Osteocyte (in vitro differentiated cells): ENCODE measurements around the gene AP2B1. TPM values are rescaled to one million over a fixed set of nuclear protein-coding genes. Genes with fewer than 3 reads are reported as not detected.

Source experiments
- DNase-seq: peaks from one replicate; pipeline ENCODE4 v3.0.0; 2021; ENCODE audit warnings: mixed read lengths; ENCODE audit not compliant: unreplicated experiment; ENCODE audit errors: extremely low spot score
- H3K27ac Mint-ChIP-seq: one replicate; pipeline ENCODE4 v1.8.0; 2021; ENCODE audit warnings: mild to moderate bottlenecking, mixed read lengths; ENCODE audit not compliant: unreplicated experiment
- H3K27me3 Mint-ChIP-seq: one replicate; pipeline ENCODE4 v1.8.0; 2021; ENCODE audit warnings: mixed read lengths; ENCODE audit not compliant: unreplicated experiment
- H3K36me3 Mint-ChIP-seq: one replicate; pipeline ENCODE4 v1.8.0; 2021; ENCODE audit warnings: mixed read lengths; ENCODE audit not compliant: unreplicated experiment
- H3K4me1 Mint-ChIP-seq: one replicate; pipeline ENCODE4 v1.8.0; 2021; ENCODE audit warnings: mixed read lengths; ENCODE audit not compliant: unreplicated experiment
- H3K4me3 Mint-ChIP-seq: one replicate; pipeline ENCODE4 v1.8.0; 2021; ENCODE audit warnings: mild to moderate bottlenecking, moderate library complexity, mixed read lengths; ENCODE audit not compliant: unreplicated experiment
- H3K9me3 Mint-ChIP-seq: one replicate; pipeline ENCODE4 v1.8.0; 2021; ENCODE audit warnings: mixed read lengths; ENCODE audit not compliant: unreplicated experiment
- CTCF ChIP-seq: fragments of 200-600 bp; sonication (generic); IDR thresholded peaks from 2 replicates; pipeline ENCODE4 v1.5.0; 2021; ENCODE audit warnings: antibody characterized with exemption, mild to moderate bottlenecking, moderate library complexity
- total RNA-seq: library from RNA; stranded (reverse); gene quantifications from 2 replicates; pipeline ENCODE4 v1.2.1, GENCODE V29; 2021

The AP2B1 gene
- total RNA-seq, 1 donor from 2014 or later, result 201 TPM

GRCh38 chr17:35765756-35766488 is 178.8 kb downstream of the AP2B1 start:
- no peaks in the 10 kb centered on the region for H3K36me3 Mint-ChIP-seq
- H3K9me3 Mint-ChIP-seq, result no peaks in the 10 kb centered on the region
- no peak overlapping the region for H3K4me3 Mint-ChIP-seq
- peaks cover 20% of the 10 kb centered on the region for H3K4me1 Mint-ChIP-seq
- H3K27ac Mint-ChIP-seq, result no peak overlapping the region
- TF ChIP-seq CTCF, result no peak
- H3K27me3 Mint-ChIP-seq, result no peaks in the 10 kb centered on the region
- DNase-seq, result no peak

GRCh38 chr17:35766489-35766877 is 179.4 kb downstream of the AP2B1 start:
- Mint-ChIP-seq H3K4me3 (no peak overlapping the region), H3K9me3 (no peaks in the 10 kb centered on the region), H3K27ac (no peak overlapping the region), H3K36me3 (no peaks in the 10 kb centered on the region), H3K4me1 (peaks cover 20% of the 10 kb centered on the region), H3K27me3 (no peaks in the 10 kb centered on the region)
- DNase-seq, result no peak
- no peak for TF ChIP-seq CTCF

GRCh38 chr17:35766903-35767510 is 179.9 kb downstream of the AP2B1 start:
- DNase-seq, result no peak
- H3K9me3 Mint-ChIP-seq, result no peaks in the 10 kb centered on the region
- no peak overlapping the region for H3K27ac Mint-ChIP-seq
- H3K36me3 Mint-ChIP-seq, result no peaks in the 10 kb centered on the region
- no peak overlapping the region for H3K4me3 Mint-ChIP-seq
- H3K27me3 Mint-ChIP-seq, result peaks cover 2% of the 10 kb centered on the region
- peak; percentile 70 for TF ChIP-seq CTCF
- peaks cover 20% of the 10 kb centered on the region for H3K4me1 Mint-ChIP-seq

GRCh38 chr17:35768797-35769196 is 181.7 kb downstream of the AP2B1 start:
- Mint-ChIP-seq H3K27ac (no peak overlapping the region), H3K4me3 (no peak overlapping the region), H3K36me3 (no peaks in the 10 kb centered on the region), H3K4me1 (peaks cover 26% of the 10 kb centered on the region), H3K9me3 (no peaks in the 10 kb centered on the region), H3K27me3 (peaks cover 5% of the 10 kb centered on the region)
- TF ChIP-seq CTCF, result no peak
- no peak for DNase-seq

- DNase-seq, result no peak
- no peaks in the 10 kb centered on the region for H3K36me3 Mint-ChIP-seq
- no peaks in the 10 kb centered on the region for H3K9me3 Mint-ChIP-seq
- H3K27me3 Mint-ChIP-seq, result peaks cover 5% of the 10 kb centered on the region
- peak; percentile 36 for TF ChIP-seq CTCF
- no peak overlapping the region for H3K4me3 Mint-ChIP-seq
- H3K4me1 Mint-ChIP-seq, result peaks cover 30% of the 10 kb centered on the region
- no peak overlapping the region for H3K27ac Mint-ChIP-seq
Observed at GRCh38 chr17:35769895-35770486, 182.9 kb downstream of the AP2B1 start.
